Measurements from ENCODE around the gene PIP5K1B. TPM values are rescaled to one million over a fixed set of nuclear protein-coding genes. Genes with fewer than 3 reads are reported as not detected.

PIP5K1B gene
- total RNA-seq, 1 experiment from 2014 or later: 0.16 TPM

GRCh38 chr9:68978501-68978900 lies 273.5 kb downstream of the PIP5K1B start:
- POLR2A ChIA-PET: no interaction called here
- intact Hi-C loops (cut with micrococcal nuclease): no loop called here
- H3K27ac Mint-ChIP-seq (ENCODE audit: low read depth, unreplicated experiment): no peak overlapping the region
- H3K9me3 Mint-ChIP-seq (ENCODE audit: unreplicated experiment): no peaks in the 10 kb centered on the region
- no peak for TF ChIP-seq CTCF (IDR thresholded peaks at IDR 0.05; ENCODE audit: unreplicated experiment)
- no peak overlapping the region for H3K4me3 Mint-ChIP-seq (ENCODE audit: unreplicated experiment)
- peaks cover 6% of the 10 kb centered on the region for H3K4me1 Mint-ChIP-seq (ENCODE audit: insufficient read depth, unreplicated experiment)
- peaks cover 11% of the 10 kb centered on the region for H3K27me3 Mint-ChIP-seq (ENCODE audit: insufficient read depth, unreplicated experiment)
- no peak for DNase-seq (ENCODE audit: unreplicated experiment)
- H3K36me3 Mint-ChIP-seq (ENCODE audit: insufficient read depth, unreplicated experiment): no peaks in the 10 kb centered on the region
- CTCF ChIA-PET: no interaction called here
- no TSS peak for BruUV-seq (replicated peaks)

- ChIA-PET CTCF (interaction anchor here (0.7 to 0.8 kb wide), 2 partner anchors 47 to 383 kb away, joined by 3 read pairs; no protein-coding TSS in a partner anchor), POLR2A (no interaction called here)
- H3K27ac Mint-ChIP-seq (ENCODE audit: low read depth, unreplicated experiment): no peak overlapping the region
- H3K4me1 Mint-ChIP-seq (ENCODE audit: insufficient read depth, unreplicated experiment): peaks cover 6% of the 10 kb centered on the region
- H3K9me3 Mint-ChIP-seq (ENCODE audit: unreplicated experiment): no peaks in the 10 kb centered on the region
- DNase-seq (ENCODE audit: unreplicated experiment): no peak
- H3K4me3 Mint-ChIP-seq (ENCODE audit: unreplicated experiment): no peak overlapping the region
- peaks cover 11% of the 10 kb centered on the region for H3K27me3 Mint-ChIP-seq (ENCODE audit: insufficient read depth, unreplicated experiment)
- no peaks in the 10 kb centered on the region for H3K36me3 Mint-ChIP-seq (ENCODE audit: insufficient read depth, unreplicated experiment)
- intact Hi-C loops (cut with micrococcal nuclease): no loop called here
- BruUV-seq (replicated peaks): no TSS peak
- no peak for TF ChIP-seq CTCF (IDR thresholded peaks at IDR 0.05; ENCODE audit: unreplicated experiment)
These were observed 274.7 kb downstream of the PIP5K1B start for GRCh38 chr9:68979538-68980314.

GRCh38 chr9:68980341-68980914 lies 275.4 kb downstream of the PIP5K1B start:
- Mint-ChIP-seq H3K27me3 (ENCODE audit: insufficient read depth, unreplicated experiment) (peaks cover 11% of the 10 kb centered on the region), H3K4me3 (ENCODE audit: unreplicated experiment) (no peak overlapping the region), H3K36me3 (ENCODE audit: insufficient read depth, unreplicated experiment) (no peaks in the 10 kb centered on the region), H3K9me3 (ENCODE audit: unreplicated experiment) (no peaks in the 10 kb centered on the region), H3K27ac (ENCODE audit: low read depth, unreplicated experiment) (no peak overlapping the region), H3K4me1 (ENCODE audit: insufficient read depth, unreplicated experiment) (peaks cover 5% of the 10 kb centered on the region)
- no peak for TF ChIP-seq CTCF (IDR thresholded peaks at IDR 0.05; ENCODE audit: unreplicated experiment)
- ChIA-PET POLR2A (no interaction called here), CTCF (interaction anchor here (0.8 to 2.5 kb wide), 3 partner anchors 17 to 46 kb away, joined by 3 to 11 read pairs (median 3); no protein-coding TSS in a partner anchor)
- BruUV-seq (replicated peaks): no TSS peak
- intact Hi-C loops (cut with micrococcal nuclease): no loop called here
- DNase-seq (ENCODE audit: unreplicated experiment): no peak

GRCh38 chr9:68981789-68982188 lies 276.7 kb downstream of the PIP5K1B start:
- H3K36me3 Mint-ChIP-seq (ENCODE audit: insufficient read depth, unreplicated experiment): no peaks in the 10 kb centered on the region
- no peak for TF ChIP-seq CTCF (IDR thresholded peaks at IDR 0.05; ENCODE audit: unreplicated experiment)
- no peak overlapping the region for H3K4me3 Mint-ChIP-seq (ENCODE audit: unreplicated experiment)
- DNase-seq (ENCODE audit: unreplicated experiment): no peak
- POLR2A ChIA-PET: no interaction called here
- no peaks in the 10 kb centered on the region for H3K9me3 Mint-ChIP-seq (ENCODE audit: unreplicated experiment)
- intact Hi-C loops (cut with micrococcal nuclease): no loop called here
- H3K27me3 Mint-ChIP-seq (ENCODE audit: insufficient read depth, unreplicated experiment): peaks cover 11% of the 10 kb centered on the region
- H3K4me1 Mint-ChIP-seq (ENCODE audit: insufficient read depth, unreplicated experiment): no peaks in the 10 kb centered on the region
- no TSS peak for BruUV-seq (replicated peaks)
- H3K27ac Mint-ChIP-seq (ENCODE audit: low read depth, unreplicated experiment): no peak overlapping the region
- CTCF ChIA-PET: interaction anchor here (0.7 to 2.5 kb wide), 2 partner anchors 18 to 36 kb away, joined by 3 to 11 read pairs; no protein-coding TSS in a partner anchor

Measured in MCF 10A (cell line).